ENCODE measurements around the gene CHSY1.
"Not testable (repeated sequence)": the region's sequence is repeated elsewhere in the genome, so short reads cannot be mapped to it uniquely, and the experiment has no call there.

The CHSY1 gene

GRCh38 chr15:101251830-101252820 is at the start of gene CHSY1:
CHSY1 (minus strand) TSS chr15:101252048; CDS start chr15:101251456, 592 bp downstream.
- DNase-seq (ENCODE audit: low read depth): peak; percentile 79

GRCh38 chr15:101296418-101297405 is 44.9 kb upstream of the CHSY1 start:
- no peak for DNase-seq (ENCODE audit: low read depth)

- no peak for DNase-seq (ENCODE audit: low read depth)
Observed at GRCh38 chr15:101295607-101296161, 43.8 kb upstream of the CHSY1 start.

- peak; percentile 96 for DNase-seq (ENCODE audit: low read depth)
Observed at GRCh38 chr15:101294731-101295606, 43.1 kb upstream of the CHSY1 start, which contains the start of gene SNRPA1. SNRPA1 (minus strand) TSS chr15:101295248; CDS start chr15:101295178, 70 bp downstream.

- DNase-seq (ENCODE audit: low read depth): no peak
Observed at GRCh38 chr15:101293122-101293521, 41.3 kb upstream of the CHSY1 start.

- DNase-seq (ENCODE audit: low read depth): no peak
Observed at GRCh38 chr15:101288905-101289513, 37.2 kb upstream of the CHSY1 start.

- not testable (repeated sequence) for DNase-seq (ENCODE audit: low read depth)
Observed at GRCh38 chr15:101287342-101287741, 35.5 kb upstream of the CHSY1 start.

- DNase-seq (ENCODE audit: low read depth): no peak
Observed at GRCh38 chr15:101286471-101287114, 34.7 kb upstream of the CHSY1 start.

GRCh38 chr15:101283931-101284330 is 32.1 kb upstream of the CHSY1 start:
- DNase-seq (ENCODE audit: low read depth): no peak

GRCh38 chr15:101280007-101280406 is 28.2 kb upstream of the CHSY1 start:
- no peak for DNase-seq (ENCODE audit: low read depth)

GRCh38 chr15:101277943-101278564 is 26.2 kb upstream of the CHSY1 start:
- DNase-seq (ENCODE audit: low read depth): no peak

- peak; percentile 83 for DNase-seq (ENCODE audit: low read depth)
Observed at GRCh38 chr15:101277038-101277822, 25.4 kb upstream of the CHSY1 start, which contains the start of gene SELENOS. SELENOS (minus strand) TSS chr15:101277485; CDS start chr15:101277417, 68 bp downstream.

GRCh38 chr15:101276501-101277037 is 24.7 kb upstream of the CHSY1 start:
- DNase-seq (ENCODE audit: low read depth): no peak

- DNase-seq (ENCODE audit: low read depth): no peak
Observed at GRCh38 chr15:101275018-101275417, 23.2 kb upstream of the CHSY1 start.

- no peak for DNase-seq (ENCODE audit: low read depth)
Observed at GRCh38 chr15:101273534-101273933, 21.7 kb upstream of the CHSY1 start.

- no peak for DNase-seq (ENCODE audit: low read depth)
Observed at GRCh38 chr15:101272584-101272983, 20.7 kb upstream of the CHSY1 start.

GRCh38 chr15:101269479-101270223 is 17.8 kb upstream of the CHSY1 start:
- no peak for DNase-seq (ENCODE audit: low read depth)
